ENCODE results near the gene ACOT7. TPM values are rescaled to one million over a fixed set of nuclear protein-coding genes. Genes with fewer than 3 reads are reported as not detected.

Gene ACOT7
- total RNA-seq, 4 donors from 2014 or later = 23.5 to 50.7 (median 39.0) TPM

- Histone ChIP-seq H3K27ac (peak overlapping the region; percentile 66 to 90 (median 86)), H3K36me3 (no peaks in the 10 kb centered on the region), H3K27me3 (peaks cover 4 to 100% (median 5%) of the 10 kb centered on the region in 4 donors), H3K4me3 (peak overlapping the region; percentile 51 to 72 (median 64)), H3K4me1 (peaks cover 47 to 98% (median 71%) of the 10 kb centered on the region in 3 donors), H3K9me3 (no peaks in the 10 kb centered on the region)
- DNase-seq = no peak
- intact Hi-C loops (cut with DNase I) = no loop called here
- WGBS, 2 donors = 20% methylated on average over 1 of the region's 44 CpGs; no CpG with 5 or more reads in 1 of the 2 donors
- TF ChIP-seq POLR2A (IDR thresholded peaks at IDR 0.05) (no peak), CTCF (IDR thresholded peaks at IDR 0.05) (no peak)
Measured at GRCh38 chr1:6420454-6421042, 27.0 kb upstream of the ACOT7 start.

- Histone ChIP-seq H3K4me1 (peaks cover 41 to 98% (median 67%) of the 10 kb centered on the region in 3 donors), H3K9me3 (no peaks in the 10 kb centered on the region), H3K36me3 (no peaks in the 10 kb centered on the region), H3K4me3 (peak within 1 kb of the TSS; percentile 51 to 72 (median 64)), H3K27me3 (peaks cover 0 to 100% (median 5%) of the 10 kb centered on the region in 4 donors), H3K27ac (peak within 1 kb of the TSS; percentile 66 to 90 (median 86))
- TF ChIP-seq CTCF (IDR thresholded peaks at IDR 0.05) (no peak), POLR2A (IDR thresholded peaks at IDR 0.05) (peak in 2 of 4 donors; percentile 52 to 59)
- DNase-seq = no peak
- intact Hi-C loops (cut with DNase I) = no loop called here
- no CpG with 5 or more reads among the region's 62 CpGs for WGBS, 2 donors
Measured at GRCh38 chr1:6419804-6420453, 26.4 kb upstream of the ACOT7 start, which contains the start of gene HES2. Gene HES2, minus strand, starts transcription at chr1:6419919. Its CDS starts 99 bp downstream, at chr1:6419820.

- Histone ChIP-seq H3K4me3 (peak overlapping the region; percentile 51 to 72 (median 64)), H3K27ac (peak overlapping the region; percentile 66 to 90 (median 86)), H3K36me3 (no peaks in the 10 kb centered on the region), H3K27me3 (peaks cover 0 to 100% (median 5%) of the 10 kb centered on the region in 4 donors), H3K4me1 (peaks cover 41 to 98% (median 67%) of the 10 kb centered on the region in 3 donors), H3K9me3 (no peaks in the 10 kb centered on the region)
- TF ChIP-seq POLR2A (IDR thresholded peaks at IDR 0.05) (no peak), CTCF (IDR thresholded peaks at IDR 0.05) (no peak)
- WGBS, 2 donors = no CpG with 5 or more reads among the region's 48 CpGs
- no peak for DNase-seq
- intact Hi-C loops (cut with DNase I) = no loop called here
Measured at GRCh38 chr1:6419397-6419803, 25.8 kb upstream of the ACOT7 start.

GRCh38 chr1:6418668-6419396 is 25.3 kb upstream of the ACOT7 start:
- no peak for DNase-seq

More at GRCh38 chr1:6418668-6419396, 25.3 kb upstream of the ACOT7 start:
- H3K36me3 ChIP-seq = no peaks in the 10 kb centered on the region
- H3K9me3 ChIP-seq = no peaks in the 10 kb centered on the region
- WGBS, 2 donors = 37% methylated on average over 2 of the region's 69 CpGs; no CpG with 5 or more reads in 1 of the 2 donors
- peaks cover 36 to 98% (median 61%) of the 10 kb centered on the region in 3 donors for H3K4me1 ChIP-seq
- TF ChIP-seq CTCF (IDR thresholded peaks at IDR 0.05) (peak in 1 of 6 experiments; percentile 11), POLR2A (IDR thresholded peaks at IDR 0.05) (no peak)
- intact Hi-C loops (cut with DNase I) = no loop called here
- H3K27me3 ChIP-seq = peaks cover 0 to 100% (median 5%) of the 10 kb centered on the region in 4 donors
- H3K27ac ChIP-seq = peak overlapping the region; percentile 66 to 90 (median 86)
- H3K4me3 ChIP-seq = peak overlapping the region; percentile 51 to 72 (median 64)

Measured in esophagus squamous epithelium (tissue), 5 donors.